ENCODE results near the gene NECAB2.

- TF ChIP-seq, protein P1, sequence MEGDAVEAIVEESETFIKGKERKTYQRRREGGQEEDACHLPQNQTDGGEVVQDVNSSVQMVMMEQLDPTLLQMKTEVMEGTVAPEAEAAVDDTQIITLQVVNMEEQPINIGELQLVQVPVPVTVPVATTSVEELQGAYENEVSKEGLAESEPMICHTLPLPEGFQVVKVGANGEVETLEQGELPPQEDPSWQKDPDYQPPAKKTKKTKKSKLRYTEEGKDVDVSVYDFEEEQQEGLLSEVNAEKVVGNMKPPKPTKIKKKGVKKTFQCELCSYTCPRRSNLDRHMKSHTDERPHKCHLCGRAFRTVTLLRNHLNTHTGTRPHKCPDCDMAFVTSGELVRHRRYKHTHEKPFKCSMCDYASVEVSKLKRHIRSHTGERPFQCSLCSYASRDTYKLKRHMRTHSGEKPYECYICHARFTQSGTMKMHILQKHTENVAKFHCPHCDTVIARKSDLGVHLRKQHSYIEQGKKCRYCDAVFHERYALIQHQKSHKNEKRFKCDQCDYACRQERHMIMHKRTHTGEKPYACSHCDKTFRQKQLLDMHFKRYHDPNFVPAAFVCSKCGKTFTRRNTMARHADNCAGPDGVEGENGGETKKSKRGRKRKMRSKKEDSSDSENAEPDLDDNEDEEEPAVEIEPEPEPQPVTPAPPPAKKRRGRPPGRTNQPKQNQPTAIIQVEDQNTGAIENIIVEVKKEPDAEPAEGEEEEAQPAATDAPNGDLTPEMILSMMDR (conservative IDR thresholded peaks at IDR 0.05; ENCODE audit: low read depth in 2 of 2): no peak
- TF ChIP-seq EZH2 (IDR thresholded peaks at IDR 0.05; ENCODE audit: low read depth, unreplicated experiment): no peak
- TF ChIP-seq EZH2phosphoT487 (IDR thresholded peaks at IDR 0.05; ENCODE audit: unreplicated experiment): no peak
- TF ChIP-seq POLR2AphosphoS5 (IDR thresholded peaks at IDR 0.05; ENCODE audit: low read depth): no peak
- no peak for TF ChIP-seq REST (IDR thresholded peaks at IDR 0.05; ENCODE audit: unreplicated experiment)
- no peak for TF ChIP-seq CREB1 (CRISPR knock-in tag; IDR thresholded peaks at IDR 0.05; ENCODE audit: low read depth)
Observed at GRCh38 chr16:83940630-83941378, 27.2 kb upstream of the NECAB2 start.

Measured in GM23338 (cell line).